ENCODE measurements around the gene NIFK. TPM values are rescaled to one million over a fixed set of nuclear protein-coding genes. Genes with fewer than 3 reads are reported as not detected.

Gene NIFK
- 41.2 and 49.2 TPM in 2 replicates for total RNA-seq (2014; rRNA removed; shearing (Covaris generic); ENCODE audit: low replicate concordance)

GRCh38 chr2:121736462-121737336 is at the start of gene NIFK:
TSS of gene NIFK (minus strand) at chr2:121736875. CDS start at chr2:121736850, 25 bp downstream.
- peak; percentile 88 for DNase-seq (ENCODE audit: low read depth)
- in situ Hi-C loops (cut with HindIII; ENCODE audit: low pct_unique_long_range_greater_than_20kb, low sequenced_read_pairs), result no loop called here

- DNase-seq (ENCODE audit: low read depth), result no peak
- in situ Hi-C loops (cut with HindIII; ENCODE audit: low pct_unique_long_range_greater_than_20kb, low sequenced_read_pairs), result no loop called here
Observed at GRCh38 chr2:121783180-121783579, 46.5 kb upstream of the NIFK start.

GRCh38 chr2:121778741-121779487 is 42.2 kb upstream of the NIFK start:
- in situ Hi-C loops (cut with HindIII; ENCODE audit: low pct_unique_long_range_greater_than_20kb, low sequenced_read_pairs), result no loop called here
- DNase-seq (ENCODE audit: low read depth), result no peak

- in situ Hi-C loops (cut with HindIII; ENCODE audit: low pct_unique_long_range_greater_than_20kb, low sequenced_read_pairs), result no loop called here
- DNase-seq (ENCODE audit: low read depth), result peak; percentile 40
Observed at GRCh38 chr2:121777699-121778058, 41.0 kb upstream of the NIFK start.

GRCh38 chr2:121776885-121777698 is 40.4 kb upstream of the NIFK start:
- in situ Hi-C loops (cut with HindIII; ENCODE audit: low pct_unique_long_range_greater_than_20kb, low sequenced_read_pairs), result no loop called here
- DNase-seq (ENCODE audit: low read depth), result no peak

- no peak for DNase-seq (ENCODE audit: low read depth)
- in situ Hi-C loops (cut with HindIII; ENCODE audit: low pct_unique_long_range_greater_than_20kb, low sequenced_read_pairs), result no loop called here
Observed at GRCh38 chr2:121776361-121776760, 39.7 kb upstream of the NIFK start.

GRCh38 chr2:121774235-121774634 is 37.6 kb upstream of the NIFK start:
- no peak for DNase-seq (ENCODE audit: low read depth)
- in situ Hi-C loops (cut with HindIII; ENCODE audit: low pct_unique_long_range_greater_than_20kb, low sequenced_read_pairs), result no loop called here

- DNase-seq (ENCODE audit: low read depth), result peak; percentile 53
- in situ Hi-C loops (cut with HindIII; ENCODE audit: low pct_unique_long_range_greater_than_20kb, low sequenced_read_pairs), result no loop called here
Observed at GRCh38 chr2:121771976-121772742, 35.5 kb upstream of the NIFK start.

GRCh38 chr2:121768143-121768755 is 31.6 kb upstream of the NIFK start:
- in situ Hi-C loops (cut with HindIII; ENCODE audit: low pct_unique_long_range_greater_than_20kb, low sequenced_read_pairs), result no loop called here
- DNase-seq (ENCODE audit: low read depth), result no peak

- DNase-seq (ENCODE audit: low read depth), result no peak
- in situ Hi-C loops (cut with HindIII; ENCODE audit: low pct_unique_long_range_greater_than_20kb, low sequenced_read_pairs), result no loop called here
Observed at GRCh38 chr2:121766624-121767023, 29.9 kb upstream of the NIFK start.

- in situ Hi-C loops (cut with HindIII; ENCODE audit: low pct_unique_long_range_greater_than_20kb, low sequenced_read_pairs), result no loop called here
- no peak for DNase-seq (ENCODE audit: low read depth)
Observed at GRCh38 chr2:121764681-121765228, 28.1 kb upstream of the NIFK start.

GRCh38 chr2:121755237-121756111 is 18.8 kb upstream of the NIFK start, which contains the start of gene TSN:
TSS of gene TSN (plus strand) at chr2:121755651. CDS start at chr2:121755780, 129 bp downstream.
- peak; percentile 98 for DNase-seq (ENCODE audit: low read depth)

GRCh38 chr2:121754851-121755236 is 18.2 kb upstream of the NIFK start:
- in situ Hi-C loops (cut with HindIII; ENCODE audit: low pct_unique_long_range_greater_than_20kb, low sequenced_read_pairs), result no loop called here
- DNase-seq (ENCODE audit: low read depth), result no peak

More at GRCh38 chr2:121755237-121756111, 18.8 kb upstream of the NIFK start, which contains the start of gene TSN:
- in situ Hi-C loops (cut with HindIII; ENCODE audit: low pct_unique_long_range_greater_than_20kb, low sequenced_read_pairs), result no loop called here

GRCh38 chr2:121748202-121748601 is 11.5 kb upstream of the NIFK start:
- in situ Hi-C loops (cut with HindIII; ENCODE audit: low pct_unique_long_range_greater_than_20kb, low sequenced_read_pairs), result no loop called here
- no peak for DNase-seq (ENCODE audit: low read depth)

GRCh38 chr2:121746071-121746578 is 9.4 kb upstream of the NIFK start:
- in situ Hi-C loops (cut with HindIII; ENCODE audit: low pct_unique_long_range_greater_than_20kb, low sequenced_read_pairs), result no loop called here
- DNase-seq (ENCODE audit: low read depth), result peak; percentile 96

- in situ Hi-C loops (cut with HindIII; ENCODE audit: low pct_unique_long_range_greater_than_20kb, low sequenced_read_pairs), result no loop called here
Observed at GRCh38 chr2:121741450-121741849, 4.8 kb upstream of the NIFK start.

More at GRCh38 chr2:121741450-121741849, 4.8 kb upstream of the NIFK start:
- no peak for DNase-seq (ENCODE audit: low read depth)

Measured in Caki2 (cell line).